H1 (cell line): ENCODE results near the gene CHD5. TPM values are rescaled to one million over a fixed set of nuclear protein-coding genes. Genes with fewer than 3 reads are reported as not detected.
A peak's percentile ranks its signal among the peaks of the same experiment; 100 is the strongest.

Experiments
- CTCF ChIA-PET: fragments of 300-600 bp; sonication (Branson Sonifier 250); formaldehyde crosslinking; loops from one replicate; lab custom pipeline; 2021; ENCODE audit not compliant: partially characterized antibody; lab: Charles Lee
- POLR2A ChIA-PET: fragments of 300-600 bp; sonication (Branson Sonifier 250); formaldehyde crosslinking; loops from one replicate; lab custom pipeline; 2021; ENCODE audit warnings: inconsistent platforms; ENCODE audit not compliant: partially characterized antibody; lab: Charles Lee
- DNase-seq, 2 experiments: peaks; one replicate each; pipeline versions ENCODE4 v3.0.0 to v3.0.0-alpha.2; 2010 to 2022; ENCODE audit warnings: low spot score in 2 of 2, low read depth in 1 of 2, mixed read lengths in 1 of 2
- FAIRE-seq: peaks from 2 replicates; lab custom pipeline; 2011; peaks lifted over from hg19 to GRCh38; lab: Jason Lieb, UNC
- H2AFZ ChIP-seq: 2 replicates; pipeline ENCODE4 v1.8.1; 2012; ENCODE audit warnings: low read length, inconsistent platforms
- H2AK5ac ChIP-seq: 2 replicates; pipeline ENCODE4 v1.6.1; 2013; ENCODE audit warnings: low read depth, low read length
- H2BK120ac ChIP-seq: replicated peaks from 2 replicates; pipeline ENCODE3; 2013; ENCODE audit warnings: low read depth, low read length, inconsistent platforms
- H2BK12ac ChIP-seq: 2 replicates; pipeline ENCODE4 v1.6.1; 2013; ENCODE audit warnings: low read depth, low read length
- H2BK15ac ChIP-seq: 2 replicates; pipeline ENCODE4 v1.6.1; 2013; ENCODE audit warnings: low read length
- H2BK20ac ChIP-seq: 2 replicates; pipeline ENCODE4 v1.6.1; 2013; ENCODE audit warnings: low read length
- H2BK5ac ChIP-seq: 2 replicates; pipeline ENCODE4 v1.6.1; 2013; ENCODE audit warnings: low read depth, low read length
- H3K14ac ChIP-seq: 2 replicates; pipeline ENCODE4 v1.6.1; 2013; ENCODE audit warnings: inconsistent platforms; ENCODE audit not compliant: insufficient read length
- H3K18ac ChIP-seq: 2 replicates; pipeline ENCODE4 v1.6.1; 2013; ENCODE audit warnings: low read length; ENCODE audit errors: extremely low read depth
- H3K23ac ChIP-seq: 2 replicates; pipeline ENCODE4 v1.6.1; 2013; ENCODE audit warnings: inconsistent platforms; ENCODE audit not compliant: insufficient read length
- H3K23me2 ChIP-seq: 2 replicates; pipeline ENCODE4 v1.6.1; 2013; ENCODE audit warnings: low read depth, low read length
- H3K27ac ChIP-seq: 2 replicates; pipeline ENCODE4 v1.6.1; 2011; ENCODE audit warnings: low read depth, low read length, inconsistent platforms
- H3K27me3 ChIP-seq, 4 experiments: replicated peaks in 1 of 4; 1 replicate in 1 of 4; 2 replicates in 3 of 4; pipeline versions ENCODE4 v1.6.1 to v1.8.1; 2011 to 2013; ENCODE audit warnings: low read length in 3 of 4, mild to moderate bottlenecking in 3 of 4, inconsistent platforms in 2 of 4, mixed read lengths in 2 of 4, moderate library complexity in 1 of 4; ENCODE audit not compliant: control insufficient read depth in 3 of 4, insufficient read depth in 3 of 4; ENCODE audit errors: extremely low read depth in 1 of 4
- H3K36me3 ChIP-seq, 4 experiments: 2 replicates each; pipeline versions ENCODE4 v1.6.1 to v1.8.1; 2011 to 2013; ENCODE audit warnings: mild to moderate bottlenecking in 4 of 4, low read length in 3 of 4, moderate library complexity in 2 of 4, control low read depth in 1 of 4, inconsistent platforms in 1 of 4; ENCODE audit not compliant: insufficient read depth in 4 of 4, control insufficient read depth in 2 of 4
- H3K4ac ChIP-seq: replicated peaks from 2 replicates; pipeline ENCODE3; 2013; ENCODE audit warnings: low read length, low read depth, mixed read lengths, inconsistent platforms; ENCODE audit not compliant: insufficient read length
- H3K4me1 ChIP-seq, 4 experiments: replicated peaks in 1 of 4; 1 replicate in 1 of 4; 2 replicates in 3 of 4; pipeline versions ENCODE4 v1.6.1 to v1.8.1; 2011 to 2013; ENCODE audit warnings: low read length in 3 of 4, inconsistent platforms in 2 of 4, mixed read lengths in 1 of 4; ENCODE audit not compliant: insufficient read depth in 4 of 4, control insufficient read depth in 3 of 4
- H3K4me2 ChIP-seq, 2 experiments: 2 replicates each; pipeline versions ENCODE4 v1.6.1 to v1.8.1; 2011 to 2013; ENCODE audit warnings: low read depth in 2 of 2, low read length in 2 of 2, control low read depth in 1 of 2, inconsistent platforms in 1 of 2, mild to moderate bottlenecking in 1 of 2; ENCODE audit not compliant: insufficient read depth in 1 of 2
- H3K4me3 ChIP-seq, 4 experiments: fragments of 200-600, 300-600 bp in 1 of 4; sonication (generic), shearing (Covaris generic), sonication (Bioruptor Twin) in 1 of 4; 2 replicates each; pipeline versions ENCODE4 v1.5.1 to v1.8.1; 2011 to 2016; ENCODE audit warnings: low read length in 4 of 4, low read depth in 3 of 4, control low read depth in 2 of 4, inconsistent platforms in 2 of 4, mild to moderate bottlenecking in 2 of 4, mixed read lengths in 1 of 4, moderate library complexity in 1 of 4; ENCODE audit not compliant: insufficient read depth in 2 of 4; ENCODE audit errors: extremely low read depth in 1 of 4
- H3K56ac ChIP-seq: replicated peaks from 2 replicates; pipeline ENCODE3; 2013; ENCODE audit warnings: low read depth, mild to moderate bottlenecking, mixed read lengths, low read length, inconsistent platforms; ENCODE audit not compliant: insufficient read length
- H3K79me1 ChIP-seq: 2 replicates; pipeline ENCODE4 v1.6.1; 2013; ENCODE audit warnings: low read depth, low read length, control low read depth
- H3K79me2 ChIP-seq, 2 experiments: 2 replicates each; pipeline versions ENCODE4 v1.6.1 to v1.8.1; 2012 to 2013; ENCODE audit warnings: low read length in 2 of 2, mild to moderate bottlenecking in 2 of 2, inconsistent platforms in 1 of 2; ENCODE audit not compliant: insufficient read depth in 2 of 2, control insufficient read depth in 1 of 2
- H3K9ac ChIP-seq, 4 experiments: replicated peaks in 1 of 4; 1 replicate in 1 of 4; 2 replicates in 3 of 4; pipeline versions ENCODE4 v1.6.1 to v1.8.1; 2011 to 2013; ENCODE audit warnings: low read depth in 3 of 4, low read length in 3 of 4, control low read depth in 2 of 4, mild to moderate bottlenecking in 2 of 4, moderate library complexity in 2 of 4, inconsistent platforms in 1 of 4; ENCODE audit errors: extremely low read depth in 1 of 4
- H3K9me3 ChIP-seq, 2 experiments: 2 replicates each; pipeline versions ENCODE4 v1.6.1 to v1.8.1; 2012 to 2013; ENCODE audit warnings: mild to moderate bottlenecking in 2 of 2, moderate library complexity in 2 of 2, control low read depth in 1 of 2, inconsistent platforms in 1 of 2, low read depth in 1 of 2, low read length in 1 of 2, mixed read lengths in 1 of 2; ENCODE audit not compliant: insufficient read depth in 2 of 2
- H4K20me1 ChIP-seq, 2 experiments: replicated peaks in 1 of 2; 2 replicates each; pipeline versions ENCODE3 to v1.8.1; 2011 to 2013; ENCODE audit warnings: inconsistent platforms in 2 of 2, low read length in 2 of 2, mild to moderate bottlenecking in 1 of 2; ENCODE audit not compliant: insufficient read depth in 2 of 2, control insufficient read depth in 1 of 2
- H4K5ac ChIP-seq: 2 replicates; pipeline ENCODE4 v1.6.1; 2013; ENCODE audit warnings: low read length, low read depth, mixed read lengths, inconsistent platforms; ENCODE audit not compliant: insufficient read length
- H4K8ac ChIP-seq: 2 replicates; pipeline ENCODE4 v1.8.0; 2013; ENCODE audit warnings: mild to moderate bottlenecking, moderate library complexity, low read length, inconsistent platforms; ENCODE audit not compliant: insufficient read depth; ENCODE audit errors: extremely low read depth
- H4K91ac ChIP-seq: replicated peaks from 2 replicates; pipeline ENCODE3; 2013; ENCODE audit warnings: low read length, mixed read lengths, inconsistent platforms; ENCODE audit not compliant: insufficient read length
- BRCA1 ChIP-seq: IDR thresholded peaks from 2 replicates; pipeline ENCODE4 v1.6.1; 2012; ENCODE audit warnings: low read depth, low read length, improper control_type of control experiment
- RBBP5 ChIP-seq: IDR thresholded peaks from 2 replicates; pipeline ENCODE4 v1.7.1; 2012; ENCODE audit warnings: low read depth, mild to moderate bottlenecking, inconsistent platforms, low read length, moderate library complexity, borderline replicate concordance
- RFX5 ChIP-seq: IDR thresholded peaks from 2 replicates; pipeline ENCODE4 v1.6.1; 2011; ENCODE audit warnings: low read depth, low read length, improper control_type of control experiment, borderline replicate concordance
- SRF ChIP-seq: IDR thresholded peaks from 2 replicates; pipeline ENCODE4 v1.6.1; 2011; ENCODE audit warnings: mild to moderate bottlenecking, low read depth, low read length, moderate library complexity
- WGBS, 2 experiments: shearing (Covaris generic) in 1 of 2; methylation state at CpG; one replicate each; pipeline versions ENCODE4 v1.1.6 to v1.1.7; 2013 to 2015; ENCODE audit warnings: low lambda C conversion rate in 2 of 2, mixed read lengths in 2 of 2, inconsistent platforms in 1 of 2, low coverage in 1 of 2, missing lambda C conversion rate in 1 of 2; ENCODE audit not compliant: insufficient replicate concordance in 2 of 2, insufficient coverage in 1 of 2, insufficient read length in 1 of 2; ENCODE audit errors: extremely low coverage in 1 of 2, missing lambda C conversion rate in 1 of 2; 5-methylcytosine and 5-hydroxymethylcytosine counted together
- polyA plus RNA-seq, 7 experiments: library from polyadenylated mRNA; depleted of rRNA in 3 of 7; stranded (reverse) in 5 of 7; unstranded in 2 of 7; fragments of >200 nt in 5 of 7; fragments of 200-250 nt in 2 of 7; gene quantifications; 1 replicate in 5 of 7; 2 replicates in 1 of 7; 4 replicates in 1 of 7; pipeline versions ENCODE4 v1.2.1 to v1.2.3, GENCODE V29; 2011 to 2013; ENCODE audit warnings: missing spikeins in 2 of 7, mixed read lengths in 2 of 7
- total RNA-seq: library from RNA; stranded (reverse); fragmentation: NEBNext Ultra II Directional; extraction: Animal tissue kit (Norgen Biotek cat#: 25700); gene quantifications from 2 replicates; pipeline ENCODE4 v1.2.1, GENCODE V29; 2021

CHD5 gene
- total and polyA plus RNA-seq, 2 of the 8 experiments (the other 6 are each of a cell fraction or from before 2014, with no cell fraction given) = 0.42 to 1.8 TPM

- FAIRE-seq (no peak), DNase-seq (no peak)
Measured at GRCh38 chr1:6100861-6101783, 79.0 kb downstream of the CHD5 start.

More at GRCh38 chr1:6100861-6101783, 79.0 kb downstream of the CHD5 start:
- no peak overlapping the region for H3K4me3 ChIP-seq
- H2BK12ac ChIP-seq = 0 out of 2 replicates have a peak overlapping the region, but pooled peaks have one; percentile 17
- H2AFZ ChIP-seq = no peak overlapping the region
- POLR2A ChIA-PET = interaction anchor here (1.5 kb wide), 1 partner anchor 84 kb away, joined by 4 read pairs; no protein-coding TSS in a partner anchor
- H2BK5ac ChIP-seq = no peak overlapping the region
- H3K56ac ChIP-seq = no peak overlapping the region
- whole genome bisulfite sequencing, 2 experiments = 89% methylated on average over 18 of the region's 23 CpGs; no CpG with 5 or more reads in 1 of the 2 experiments
- no peaks in the 10 kb centered on the region; a peak in 2 of 7 replicates for H3K4me1 ChIP-seq
- no peak overlapping the region for H2AK5ac ChIP-seq
- H3K27me3 ChIP-seq = no peaks in the 10 kb centered on the region
- no peak overlapping the region for H3K14ac ChIP-seq
- H2BK120ac ChIP-seq = no peak overlapping the region
- no peak overlapping the region for H3K4me2 ChIP-seq
- no peak overlapping the region for H3K27ac ChIP-seq
- no peak overlapping the region for H4K8ac ChIP-seq
- H2BK20ac ChIP-seq = no peak overlapping the region
- H3K36me3 ChIP-seq = no peaks in the 10 kb centered on the region
- no peak overlapping the region for H4K91ac ChIP-seq
- H3K23ac ChIP-seq = no peak overlapping the region
- no peak overlapping the region for H3K18ac ChIP-seq
- no peak overlapping the region for H3K4ac ChIP-seq
- no peaks in the 10 kb centered on the region for H3K79me1 ChIP-seq
- no peak overlapping the region for H4K5ac ChIP-seq
- CTCF ChIA-PET = interaction anchor here (0.6 to 1.5 kb wide), 11 partner anchors 8 to 153 kb away, joined by 3 to 6 read pairs (median 4); partner anchors contain the start of gene KCNAB2
- H3K9me3 ChIP-seq = no peaks in the 10 kb centered on the region
- no peak overlapping the region for H3K9ac ChIP-seq
- no peaks in the 10 kb centered on the region for H3K79me2 ChIP-seq
- H2BK15ac ChIP-seq = no peak overlapping the region
- TF ChIP-seq RFX5 (no peak), SRF (no peak), RBBP5 (no peak), BRCA1 (no peak)
- TF ChIP-seq, all 59 proteins: peak for 0
- no peaks in the 10 kb centered on the region for H3K23me2 ChIP-seq
- peaks cover 0 to 2% of the 10 kb centered on the region in 2 experiments for H4K20me1 ChIP-seq
